HG02571 (cell line): ENCODE measurements around the gene S100A7.
"Not testable (repeated sequence)": the region's sequence is repeated elsewhere in the genome, so short reads cannot be mapped to it uniquely, and the experiment has no call there.

Experiments used
- ATAC-seq: cut with Tn5 transposase; IDR thresholded peaks from one replicate; pipeline ENCODE4 v1.9.1; 2021; ENCODE audit warnings: mild to moderate bottlenecking, moderate library complexity; ENCODE audit not compliant: unreplicated experiment

The S100A7 gene

GRCh38 chr1:153431928-153432327 lies 28.5 kb downstream of the S100A7 start:
- no peak for ATAC-seq

- no peak for ATAC-seq
Observed at GRCh38 chr1:153431427-153431826, 29.0 kb downstream of the S100A7 start.

DNA sequence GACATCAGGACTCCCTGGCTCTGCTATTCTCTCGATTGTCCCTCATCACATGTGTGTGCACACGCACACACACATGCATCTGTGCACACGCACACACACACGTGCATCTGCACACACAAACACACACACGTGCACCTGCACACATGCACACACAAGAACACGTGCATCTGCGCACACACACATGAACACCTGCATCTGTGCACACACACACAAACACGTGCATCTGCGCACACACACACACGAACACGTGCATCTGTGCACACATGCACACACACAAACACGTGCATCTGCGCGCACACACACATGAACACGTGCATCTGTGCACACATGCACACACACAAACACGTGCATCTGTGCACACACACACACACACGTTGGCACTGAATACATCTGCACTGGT lies 29.4 kb downstream of the S100A7 start:
- ATAC-seq: no peak

DNA sequence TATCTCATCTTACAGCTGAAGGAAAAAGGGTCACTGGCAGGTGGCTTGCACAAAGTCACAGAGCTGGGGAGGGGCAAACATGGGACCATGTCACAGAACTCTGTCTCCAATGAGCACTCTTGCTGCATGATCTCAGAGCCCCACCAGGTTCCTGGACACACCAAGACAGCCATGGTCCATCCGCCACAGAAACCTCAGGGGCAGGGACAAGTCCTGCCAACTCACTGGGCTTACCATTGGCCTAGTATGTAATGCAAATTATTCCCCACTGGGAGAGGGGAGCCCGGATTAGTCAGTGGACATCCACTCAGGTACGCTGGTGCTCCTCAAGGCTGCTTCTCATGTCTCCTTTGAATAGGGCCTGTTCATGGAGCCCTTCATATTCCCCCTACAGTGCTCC lies 29.9 kb downstream of the S100A7 start:
- no peak for ATAC-seq

DNA sequence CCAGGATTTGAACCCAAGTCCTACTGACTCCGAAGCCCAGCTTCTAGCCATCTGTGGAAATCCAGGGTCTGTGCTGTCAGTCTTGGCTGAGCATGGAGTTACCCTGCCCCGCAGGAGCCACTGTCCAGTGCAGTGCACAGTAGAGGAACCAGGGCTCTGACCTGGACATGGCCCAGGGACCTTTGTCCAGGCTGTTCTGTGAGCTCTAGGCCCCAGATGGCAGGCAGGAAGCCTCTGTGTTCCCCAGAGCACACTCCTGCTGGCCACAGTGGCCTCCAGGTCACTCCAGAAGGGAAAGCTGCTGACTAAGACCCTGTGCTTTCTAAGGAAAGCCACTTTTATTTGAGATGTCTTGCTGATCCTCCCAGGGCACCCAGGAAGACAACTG lies 30.3 kb downstream of the S100A7 start:
- no peak for ATAC-seq

GRCh38 chr1:153429266-153430165 lies 30.9 kb downstream of the S100A7 start:
- no peak for ATAC-seq

DNA sequence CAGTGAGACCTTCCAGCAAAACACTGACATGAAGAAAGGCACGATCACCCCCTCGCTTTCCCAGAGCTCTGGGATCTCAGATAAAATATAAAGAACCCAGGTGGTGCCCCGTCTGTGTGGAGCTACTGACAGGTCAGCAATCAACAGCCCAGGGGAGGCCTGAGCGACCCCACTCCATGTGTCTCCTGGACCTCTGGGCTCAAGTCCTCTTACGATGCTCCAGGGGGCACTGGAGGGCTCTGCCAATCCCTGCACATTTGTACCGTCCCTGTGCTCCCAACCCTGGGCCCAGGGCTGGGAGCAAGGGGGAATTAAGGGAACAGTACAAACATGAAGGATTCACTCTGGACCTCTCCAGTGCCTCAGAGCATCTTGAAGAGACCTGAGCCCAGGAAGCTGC lies 31.7 kb downstream of the S100A7 start:
- no peak for ATAC-seq

DNA sequence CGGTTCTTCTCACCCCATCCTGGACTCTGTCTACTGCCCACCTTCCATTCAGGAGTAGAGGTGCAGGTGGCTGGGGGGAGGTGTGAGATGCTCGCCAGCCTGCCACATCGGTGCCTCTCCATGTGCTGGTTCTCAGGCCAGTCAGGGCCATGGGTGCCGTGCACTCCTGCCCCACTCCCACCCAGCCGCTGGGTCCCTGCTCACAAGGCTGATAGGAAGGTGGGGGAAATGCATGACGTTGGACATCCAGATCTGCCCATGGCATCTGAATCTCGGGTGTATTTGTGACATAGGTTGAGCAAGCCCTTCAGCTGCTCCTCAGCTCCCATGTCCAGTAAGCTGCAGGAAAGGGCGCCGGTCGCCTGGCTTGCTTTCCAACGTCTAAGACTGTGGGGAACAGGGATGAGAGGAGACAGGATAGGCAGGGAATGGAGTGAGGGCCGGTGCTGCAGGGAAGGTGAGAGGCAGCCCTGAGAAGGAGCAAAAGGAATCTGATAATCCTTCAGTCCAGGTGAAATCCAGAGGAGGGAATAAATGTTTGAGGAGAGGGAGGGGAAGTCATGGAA lies 32.3 kb downstream of the S100A7 start:
- ATAC-seq: no peak

DNA sequence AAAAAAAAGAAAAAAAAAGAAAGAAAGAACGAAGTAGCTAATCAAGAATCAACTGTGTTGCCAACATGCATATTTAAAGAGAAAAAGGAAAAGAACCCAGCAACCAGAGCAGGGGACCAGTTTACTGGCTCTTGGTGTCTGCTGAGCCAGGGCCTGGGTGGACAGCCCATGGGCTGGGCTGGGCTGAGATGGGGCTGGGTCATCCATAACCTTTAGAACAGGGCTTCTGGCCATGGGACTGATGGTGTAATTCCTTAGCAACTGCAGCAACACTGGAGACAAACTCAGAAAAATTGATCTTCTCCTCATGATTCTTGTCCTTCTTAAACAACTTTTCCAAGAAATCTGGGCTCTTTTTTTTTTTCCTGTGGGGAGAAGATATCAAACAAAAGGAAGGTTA lies 33.6 kb downstream of the S100A7 start:
- no peak for ATAC-seq

- ATAC-seq: no peak
Observed at GRCh38 chr1:153422450-153423068, 37.9 kb downstream of the S100A7 start.

- ATAC-seq: no peak
Observed at GRCh38 chr1:153420306-153420705, 40.1 kb downstream of the S100A7 start.

DNA sequence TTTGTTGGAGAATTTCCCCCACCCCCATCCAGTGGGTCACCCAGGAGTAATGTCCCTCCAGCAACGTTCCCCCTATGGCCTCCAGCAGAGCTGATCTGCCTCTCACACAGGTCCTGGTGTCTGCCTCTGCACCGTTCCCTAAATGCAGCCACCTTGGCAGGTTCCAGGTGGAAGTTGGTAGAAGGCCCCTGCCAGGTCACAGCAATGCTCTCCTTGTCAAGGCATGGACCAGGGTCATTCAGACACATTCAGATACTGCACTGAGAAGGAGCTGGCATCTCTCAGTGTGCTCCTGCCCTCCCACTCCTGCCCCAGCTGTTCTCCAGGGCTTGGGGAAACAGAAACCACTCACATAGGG lies 41.0 kb downstream of the S100A7 start:
- not testable (repeated sequence) for ATAC-seq

DNA sequence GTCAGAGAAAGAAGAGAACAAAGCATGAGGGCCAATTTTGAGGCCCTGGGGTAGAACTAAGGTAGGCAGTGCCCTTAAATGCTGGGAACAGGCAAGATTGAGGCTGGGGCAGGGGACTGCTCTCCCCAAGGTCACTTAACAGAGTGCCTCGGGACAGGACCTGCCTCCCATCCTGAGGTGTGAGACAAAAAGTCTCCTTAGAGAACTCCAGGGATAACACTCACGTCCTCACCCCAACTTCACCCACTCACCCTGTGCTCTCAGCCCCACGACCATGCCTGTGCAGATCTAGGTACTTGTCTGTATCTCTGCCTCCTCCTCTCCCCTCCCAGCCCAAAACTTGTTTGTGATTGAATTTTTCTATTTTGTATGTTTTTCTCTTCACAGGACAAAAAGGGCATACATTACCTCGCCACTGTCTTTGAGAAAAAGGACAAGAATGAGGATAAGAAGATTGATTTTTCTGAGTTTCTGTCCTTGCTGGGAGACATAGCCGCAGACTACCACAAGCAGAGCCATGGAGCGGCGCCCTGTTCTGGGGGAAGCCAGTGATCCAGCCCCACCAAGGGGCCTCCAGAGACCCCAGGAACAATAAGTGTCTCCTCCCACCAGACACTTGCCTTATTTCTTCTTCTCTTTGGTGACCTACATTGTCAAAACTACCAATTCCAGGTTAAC lies 41.6 kb downstream of the S100A7 start:
- not testable (repeated sequence) for ATAC-seq

GRCh38 chr1:153417136-153417888 lies 43.1 kb downstream of the S100A7 start:
- ATAC-seq: no peak

DNA sequence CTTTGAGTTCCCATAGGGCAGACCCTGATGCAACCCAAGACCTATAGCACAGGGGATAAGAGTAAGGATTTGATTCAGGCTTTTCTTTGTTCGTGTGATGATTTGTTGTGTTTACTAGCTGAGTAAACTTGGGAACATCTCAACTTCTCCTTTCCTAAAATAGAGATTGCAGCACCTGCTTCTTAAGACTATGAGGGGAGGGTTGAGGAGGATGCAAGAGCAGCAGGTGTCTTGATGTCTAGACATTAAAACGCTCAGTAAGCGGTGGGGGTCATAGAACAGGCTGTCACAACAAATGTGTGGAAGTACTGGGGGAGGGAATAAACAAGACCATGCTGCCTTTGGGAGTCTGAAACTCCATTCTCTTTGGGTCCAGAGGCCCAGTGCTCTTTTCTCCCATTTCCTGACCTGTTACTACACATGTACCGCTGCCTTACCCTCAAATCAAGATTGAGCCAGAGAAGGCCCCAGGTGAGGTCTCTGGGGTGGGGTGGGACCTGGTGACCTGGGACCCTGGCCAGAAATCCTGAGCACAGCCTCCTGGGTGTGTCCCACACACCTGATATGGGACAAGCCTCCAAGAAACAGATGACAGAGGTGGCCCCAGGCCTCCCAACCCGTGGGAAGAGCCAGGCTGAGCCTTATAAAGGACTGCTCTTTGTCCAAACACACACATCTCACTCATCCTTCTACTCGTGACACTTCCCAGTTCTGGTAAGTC lies 44.4 kb downstream of the S100A7 start, which contains the start of gene S100A7A:
Gene S100A7A (plus strand): TSS at position 671 of the 721 bp plus-strand sequence. CDS start 1,563 bp downstream, outside the sequence.
- no peak for ATAC-seq

GRCh38 chr1:153413961-153414360 lies 46.5 kb downstream of the S100A7 start:
- not testable (repeated sequence) for ATAC-seq
